WTC11 (cell line): ENCODE results near the gene BEND5. TPM values are rescaled to one million over a fixed set of nuclear protein-coding genes. Genes with fewer than 3 reads are reported as not detected.

Experiments used
- ATAC-seq: fragments of 200-7000 bp; cut with Tn5 transposase; 2 replicates; pipeline ENCODE4 v1.10.0; 2021; ENCODE audit warnings: mild to moderate bottlenecking, moderate library complexity
- CTCF ChIA-PET: fragments of 300-600 bp; sonication (Branson Sonifier 250); formaldehyde crosslinking; loops from one replicate; lab custom pipeline; 2021; ENCODE audit warnings: antibody characterized with exemption; lab: Charles Lee
- POLR2A ChIA-PET: fragments of 350-600 bp; sonication (Branson Sonifier 250); formaldehyde crosslinking; loops from one replicate; lab custom pipeline; 2021; ENCODE audit warnings: antibody characterized with exemption; lab: Charles Lee
- DNase-seq: peaks from one replicate; pipeline ENCODE4 v3.0.0; 2021; ENCODE audit warnings: low spot score
- H3K27ac Mint-ChIP-seq: 2 replicates; pipeline ENCODE4 v1.8.0; 2021; ENCODE audit warnings: mixed read lengths
- H3K27me3 Mint-ChIP-seq: 2 replicates; pipeline ENCODE4 v1.8.0; 2021; ENCODE audit warnings: low read depth, mild to moderate bottlenecking, moderate library complexity, mixed read lengths
- H3K36me3 Mint-ChIP-seq: 2 replicates; pipeline ENCODE4 v1.8.0; 2021; ENCODE audit warnings: mixed read lengths
- H3K4me1 Mint-ChIP-seq: 2 replicates; pipeline ENCODE4 v1.8.0; 2022; ENCODE audit warnings: mixed read lengths
- H3K4me3 Mint-ChIP-seq: 2 replicates; pipeline ENCODE4 v1.8.0; 2021; ENCODE audit warnings: mild to moderate bottlenecking, moderate library complexity, mixed read lengths
- H3K9me3 Mint-ChIP-seq: 2 replicates; pipeline ENCODE4 v1.8.0; 2021; ENCODE audit warnings: mixed read lengths
- AFF4 ChIP-seq: sonication (generic); formaldehyde crosslinking; IDR thresholded peaks from 2 replicates; pipeline ENCODE4 v1.8.1; 2023; ENCODE audit warnings: mild to moderate bottlenecking, missing genetic modification reagents, borderline replicate concordance
- AR ChIP-seq: fragments of 250-450 bp; sonication (Bioruptor Pico); IDR thresholded peaks from 2 replicates; pipeline ENCODE4 v1.9.0; 2021; ENCODE audit warnings: mild to moderate bottlenecking
- CDX4 ChIP-seq: fragments of 250-450 bp; sonication (Bioruptor Pico); IDR thresholded peaks from 2 replicates; pipeline ENCODE4 v1.9.0; 2021; ENCODE audit warnings: moderate library complexity, mild to moderate bottlenecking, inconsistent platforms, borderline replicate concordance
- E2F5 ChIP-seq: sonication (generic); formaldehyde crosslinking; IDR thresholded peaks from 2 replicates; pipeline ENCODE4 v1.8.1; 2022; ENCODE audit warnings: mild to moderate bottlenecking, moderate library complexity, missing genetic modification reagents
- FOXP4 ChIP-seq: sonication (generic); formaldehyde crosslinking; IDR thresholded peaks from 2 replicates; pipeline ENCODE4 v1.8.0; 2022; ENCODE audit warnings: mild to moderate bottlenecking, missing genetic modification reagents
- GTF2I ChIP-seq: fragments of 250-450 bp; sonication (Bioruptor Pico); conservative IDR thresholded peaks from 2 replicates; pipeline ENCODE4 v1.4.0; 2021; ENCODE audit warnings: mild to moderate bottlenecking
- HMGA2 ChIP-seq: fragments of 250-450 bp; sonication (Bioruptor Pico); IDR thresholded peaks from 2 replicates; pipeline ENCODE4 v1.4.0; 2021; ENCODE audit warnings: mild to moderate bottlenecking, moderate library complexity
- IRF1 ChIP-seq: sonication (generic); formaldehyde crosslinking; IDR thresholded peaks from 2 replicates; pipeline ENCODE4 v1.8.0; 2023; ENCODE audit warnings: missing genetic modification reagents
- OVOL2 ChIP-seq: fragments of 250-450 bp; sonication (Bioruptor Pico); IDR thresholded peaks from 2 replicates; pipeline ENCODE4 v1.9.0; 2021; ENCODE audit warnings: mild to moderate bottlenecking, borderline replicate concordance
- PREB ChIP-seq: sonication (generic); formaldehyde crosslinking; IDR thresholded peaks from 2 replicates; pipeline ENCODE4 v1.8.1; 2022; ENCODE audit warnings: mild to moderate bottlenecking, missing genetic modification reagents, moderate library complexity, borderline replicate concordance
- SP1 ChIP-seq: sonication (generic); formaldehyde crosslinking; conservative IDR thresholded peaks from 2 replicates; pipeline ENCODE4 v1.8.1; 2022; ENCODE audit warnings: missing genetic modification reagents
- TCF7 ChIP-seq: sonication (generic); formaldehyde crosslinking; IDR thresholded peaks from 2 replicates; pipeline ENCODE4 v1.8.0; 2022; ENCODE audit warnings: mild to moderate bottlenecking, low read depth, missing genetic modification reagents, moderate library complexity
- TP53 ChIP-seq: sonication (generic); formaldehyde crosslinking; IDR thresholded peaks from 2 replicates; pipeline ENCODE4 v1.8.1; 2023; ENCODE audit warnings: mild to moderate bottlenecking, missing genetic modification reagents
- USF1 ChIP-seq: sonication (generic); formaldehyde crosslinking; IDR thresholded peaks from 2 replicates; pipeline ENCODE4 v1.8.0; 2022; ENCODE audit warnings: mild to moderate bottlenecking, missing genetic modification reagents
- ZNF416 ChIP-seq: fragments of 250-450 bp; sonication (Bioruptor Pico); IDR thresholded peaks from 2 replicates; pipeline ENCODE4 v1.9.0; 2021; ENCODE audit warnings: mild to moderate bottlenecking, inconsistent platforms
- total RNA-seq: library from RNA; stranded (reverse); gene quantifications from 3 replicates; pipeline ENCODE4 v1.2.3, GENCODE V29; 2021

BEND5 gene
- total RNA-seq, 1 experiment from 2014 or later, result 4.9 TPM

GRCh38 chr1:48683839-48684238 lies 92.9 kb downstream of the BEND5 start:
- Mint-ChIP-seq H3K4me1 (peaks cover 25% of the 10 kb centered on the region), H3K27me3 (no peaks in the 10 kb centered on the region; the same call in 1 of the 2 replicates), H3K9me3 (no peaks in the 10 kb centered on the region), H3K36me3 (no peaks in the 10 kb centered on the region), H3K4me3 (no peak overlapping the region)
- ATAC-seq, result no peak
- no peak for TF ChIP-seq TCF7
- no peak for TF ChIP-seq PREB (CRISPR knock-in tag)
- no peak for TF ChIP-seq OVOL2 (CRISPR knock-in tag)
- TF ChIP-seq ZNF416, result no peak
- no peak for TF ChIP-seq AFF4
- TF ChIP-seq E2F5 (CRISPR knock-in tag), result no peak
- TF ChIP-seq SP1, result no peak
- TF ChIP-seq TP53 (CRISPR knock-in tag), result no peak
- TF ChIP-seq AR, result no peak
- TF ChIP-seq GTF2I (CRISPR knock-in tag), result no peak
- no peak for TF ChIP-seq CDX4 (CRISPR knock-in tag)
- TF ChIP-seq USF1 (CRISPR knock-in tag), result no peak
- no peak for TF ChIP-seq HMGA2 (CRISPR knock-in tag)
- no peak for TF ChIP-seq IRF1 (CRISPR knock-in tag)
- TF ChIP-seq FOXP4 (CRISPR knock-in tag), result no peak
- TF ChIP-seq, all 79 proteins: peak for 0
- ChIA-PET CTCF (interaction anchor here (0.9 to 1.4 kb wide), 4 partner anchors 10 to 112 kb away, joined by 3 to 5 read pairs (median 3); no protein-coding TSS in a partner anchor), POLR2A (no interaction called here)
- DNase-seq, result no peak
- H3K27ac Mint-ChIP-seq, result no peak overlapping the region
